HG02943 (cell line): ENCODE results near the gene DISP3.

ENCODE experiments used
- ATAC-seq: cut with Tn5 transposase; IDR thresholded peaks from one replicate; pipeline ENCODE4 v1.9.1; 2021; ENCODE audit warnings: mild to moderate bottlenecking, low read depth, moderate library complexity; ENCODE audit not compliant: unreplicated experiment

The DISP3 gene

DNA sequence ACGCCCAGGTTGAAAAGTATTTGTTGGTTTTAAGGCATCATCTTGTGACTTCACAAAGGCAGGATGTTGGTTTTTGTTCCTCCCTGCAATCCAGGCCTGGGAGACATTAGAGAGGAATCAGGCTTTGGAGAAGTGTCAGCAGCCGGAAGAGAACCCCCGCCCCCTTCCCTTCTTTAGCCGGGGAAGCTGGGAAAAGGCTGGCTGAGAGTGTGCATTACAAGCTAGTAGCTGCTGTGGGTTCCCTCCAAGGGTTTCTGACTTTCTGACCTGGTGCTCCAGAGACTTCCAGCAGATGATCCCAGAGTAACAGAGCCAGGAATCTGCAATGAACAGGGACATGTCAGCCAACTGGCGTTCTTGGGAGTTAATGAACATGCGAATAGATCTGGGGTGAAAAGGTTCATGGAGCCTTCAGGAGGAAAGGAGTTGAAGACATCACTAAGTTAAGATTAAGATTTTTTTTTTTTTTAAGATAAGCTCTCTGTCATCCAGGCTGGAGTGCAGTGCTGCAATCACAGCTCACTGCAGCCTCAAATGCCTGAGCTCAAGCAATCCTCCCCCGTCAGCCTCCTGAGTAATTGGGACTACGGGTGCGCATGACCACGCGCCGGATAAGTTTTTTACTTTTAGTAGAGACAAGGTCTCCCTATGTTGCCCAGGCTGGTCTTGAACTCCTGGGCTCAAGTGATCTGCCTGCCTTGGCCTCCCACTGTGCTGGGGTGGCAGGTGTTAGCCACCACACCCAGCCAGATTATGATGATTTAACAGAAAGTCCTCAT, 7.5 kb downstream of the DISP3 start:
- no peak for ATAC-seq

- no peak for ATAC-seq
These were observed 8.3 kb downstream of the DISP3 start for GRCh38 chr1:11487196-11487751.

DNA sequence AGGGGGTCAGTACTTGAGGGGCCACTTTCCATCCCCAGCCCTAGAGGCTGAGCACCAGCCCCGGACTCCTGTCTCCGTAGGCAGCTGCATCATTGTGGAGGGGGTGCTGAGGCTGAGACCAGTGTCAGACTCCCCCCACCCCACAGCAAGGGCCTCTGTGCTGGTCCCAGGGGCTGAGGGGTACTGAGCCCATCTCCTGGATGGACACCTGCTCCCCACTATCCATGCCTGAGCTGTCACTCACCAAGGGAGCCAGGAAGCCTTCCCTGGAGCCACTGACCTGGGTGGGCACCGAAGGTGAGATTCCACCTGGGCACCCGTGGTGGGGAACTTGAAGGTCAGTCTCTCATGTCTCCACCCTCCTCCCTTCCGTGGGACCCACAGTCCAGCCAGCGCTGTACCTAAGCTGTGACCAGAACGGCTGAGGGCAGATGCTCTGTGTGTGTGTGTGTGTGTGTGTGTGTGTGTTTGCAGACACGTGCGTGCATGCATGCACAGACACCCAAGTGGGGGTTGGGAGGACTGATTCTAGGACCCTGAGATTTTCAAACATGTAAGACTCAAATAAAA, 9.3 kb downstream of the DISP3 start:
- ATAC-seq: no peak

DNA sequence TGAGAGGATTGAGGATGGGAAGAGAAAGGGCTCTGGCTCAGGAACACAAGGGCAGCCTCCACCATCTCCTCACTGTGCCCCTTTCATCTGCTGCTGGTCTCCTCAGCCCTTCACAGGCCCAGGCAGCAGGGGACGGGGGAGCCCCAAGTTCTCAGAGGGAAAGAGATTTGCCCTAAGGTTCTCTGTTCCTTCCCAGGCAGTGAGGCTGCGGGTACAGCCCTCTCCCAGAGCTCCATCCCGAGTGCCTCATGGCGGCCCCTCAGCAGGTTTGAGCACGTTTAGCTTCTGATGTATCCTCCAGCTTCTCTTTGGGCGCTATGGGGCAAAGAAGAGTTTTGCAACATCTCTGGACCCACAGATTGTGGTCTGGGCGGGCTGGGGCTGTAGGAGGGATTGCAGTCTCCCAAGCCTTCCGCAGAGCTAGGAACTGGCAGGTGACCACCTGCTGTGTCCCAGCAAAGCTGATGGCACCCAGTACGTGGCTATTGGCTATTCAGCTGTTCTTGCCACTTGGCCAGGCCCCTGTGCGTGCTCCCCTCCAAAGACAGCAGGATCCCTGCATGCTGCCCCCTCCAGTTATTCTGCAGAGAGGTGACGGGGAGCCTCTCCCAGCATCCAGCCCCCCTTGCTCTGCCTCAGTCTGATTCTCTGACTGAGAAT, 10.1 kb downstream of the DISP3 start:
- no peak for ATAC-seq

GRCh38 chr1:11492235-11492634, 13.3 kb downstream of the DISP3 start:
- ATAC-seq: no peak

GRCh38 chr1:11493972-11494655, 15.2 kb downstream of the DISP3 start:
- no peak for ATAC-seq

GRCh38 chr1:11494771-11495170, 15.8 kb downstream of the DISP3 start:
- ATAC-seq: no peak

GRCh38 chr1:11495579-11495978, 16.6 kb downstream of the DISP3 start:
- no peak for ATAC-seq

DNA sequence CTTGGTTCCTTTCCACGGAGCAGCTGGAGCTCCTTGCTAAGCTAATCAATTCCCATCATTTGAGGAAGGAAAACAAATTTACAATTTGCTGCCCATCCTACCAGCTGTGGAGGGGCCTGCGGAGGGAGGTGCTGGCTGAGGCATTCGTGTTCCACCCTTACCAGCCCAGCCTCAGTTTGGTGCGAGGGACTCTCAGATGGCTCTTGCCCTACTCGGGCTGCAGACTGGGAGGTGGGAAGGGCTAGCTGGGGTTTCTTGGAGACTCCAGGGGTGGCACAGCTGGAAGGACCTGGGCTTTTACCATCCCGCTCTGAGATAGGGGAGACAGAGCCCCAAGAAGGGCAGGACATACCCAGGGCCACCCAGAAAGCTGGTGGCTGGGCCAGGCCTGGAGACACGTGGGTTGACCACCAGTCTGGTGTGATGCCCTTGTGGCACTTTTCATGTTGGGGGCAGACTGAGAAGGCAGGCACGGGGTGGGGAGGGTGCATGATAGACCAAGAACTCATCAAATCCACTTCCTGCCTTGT, 17.7 kb downstream of the DISP3 start:
- ATAC-seq: no peak

DNA sequence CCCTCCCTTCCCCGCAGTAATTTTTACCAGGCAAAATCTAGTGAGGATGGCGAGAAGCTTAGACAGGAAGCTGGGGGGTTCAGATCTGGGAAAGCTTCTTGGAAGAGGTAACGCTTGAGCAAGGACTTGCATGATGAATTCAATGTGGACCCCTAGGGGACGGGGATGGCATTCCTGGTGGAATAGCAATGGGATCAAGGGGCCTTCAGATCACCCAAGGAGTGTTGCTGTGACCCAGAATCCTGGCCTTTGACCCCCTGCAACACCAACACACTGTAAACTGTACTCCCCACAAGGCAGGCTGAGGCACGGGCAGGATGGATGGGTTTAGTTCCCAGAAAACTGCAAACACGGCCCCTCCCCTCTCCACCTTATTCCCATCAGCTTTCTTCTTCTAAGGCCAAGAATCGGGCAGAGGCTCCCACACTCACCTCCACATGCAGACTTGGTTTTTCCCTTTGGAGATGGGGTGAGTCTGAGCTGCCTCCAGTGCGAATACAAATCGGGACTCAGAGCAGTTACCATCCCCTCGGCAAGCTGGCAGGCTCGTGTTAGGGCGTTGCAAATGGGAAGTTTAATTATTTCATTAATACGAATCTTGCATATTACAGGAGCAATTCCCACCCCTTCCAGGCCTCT, 20.1 kb downstream of the DISP3 start:
- ATAC-seq: no peak

DNA sequence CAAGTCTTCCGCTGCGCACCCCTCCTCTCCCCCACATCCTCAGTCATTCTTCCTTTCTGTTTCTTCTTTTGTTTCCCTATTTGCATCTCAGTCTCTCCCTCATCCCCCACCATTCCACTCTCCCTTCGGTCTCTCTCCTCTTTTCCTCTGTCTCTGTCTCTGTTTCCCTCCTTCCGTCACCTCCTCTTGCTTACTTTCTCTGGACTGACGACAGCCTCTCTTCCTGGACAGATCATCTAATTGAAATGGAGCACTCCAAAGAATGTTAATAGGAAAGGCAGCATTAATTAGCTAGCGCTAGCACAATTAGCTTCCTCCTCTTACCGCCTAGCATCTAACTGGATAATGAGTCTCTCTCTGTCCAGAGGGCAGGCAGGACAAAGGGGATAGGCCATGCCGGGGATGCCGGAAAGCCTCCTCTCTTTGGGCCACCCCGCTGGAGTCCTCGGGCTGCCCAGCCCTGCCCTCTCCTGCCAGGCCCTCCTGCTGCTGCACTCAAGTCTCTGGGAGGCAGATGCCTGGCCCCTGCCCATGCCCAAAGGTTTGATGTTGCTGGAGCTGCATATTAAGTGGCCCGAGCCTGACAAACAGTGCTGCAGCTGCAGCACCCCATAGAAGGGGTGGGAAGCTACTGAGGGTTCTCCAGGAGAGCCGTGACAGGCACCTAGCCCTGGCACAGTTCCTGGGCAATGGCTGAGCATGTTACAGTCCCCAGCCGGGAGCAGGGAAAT, 20.8 kb downstream of the DISP3 start:
- no peak for ATAC-seq

GRCh38 chr1:11500881-11501280, 21.9 kb downstream of the DISP3 start:
- no peak for ATAC-seq

DNA sequence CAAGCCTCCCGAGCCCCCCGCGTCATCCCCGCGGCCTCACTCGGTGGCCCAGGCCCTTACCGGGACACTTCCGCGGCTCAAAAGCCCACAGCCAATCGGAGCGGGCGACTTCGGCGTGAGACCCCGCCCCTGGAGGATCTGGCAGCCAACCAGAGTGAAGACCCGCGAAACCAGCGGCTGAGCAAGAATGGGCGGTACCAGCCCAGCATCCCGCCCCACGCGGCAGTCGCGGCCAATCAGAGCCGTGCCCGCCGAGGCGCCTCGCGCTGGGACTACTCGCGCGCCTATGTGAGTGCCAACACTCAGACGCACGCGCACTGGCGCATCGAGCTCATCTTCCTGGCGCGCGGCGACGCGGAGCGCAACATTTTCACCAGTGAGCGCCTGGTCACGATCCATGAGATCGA, 22.5 kb downstream of the DISP3 start:
- ATAC-seq: no peak

- no peak for ATAC-seq
These were observed 23.0 kb downstream of the DISP3 start for GRCh38 chr1:11501906-11502485.

GRCh38 chr1:11502516-11502915, 23.6 kb downstream of the DISP3 start:
- ATAC-seq: no peak

- no peak for ATAC-seq
These were observed 25.6 kb downstream of the DISP3 start for GRCh38 chr1:11504599-11504998.

GRCh38 chr1:11505591-11506538, 26.9 kb downstream of the DISP3 start:
- no peak for ATAC-seq

GRCh38 chr1:11507309-11507708, 28.4 kb downstream of the DISP3 start:
- ATAC-seq: no peak
